NCI-H1105 (cell line): ENCODE results near the gene STK16.
"Not testable (repeated sequence)": the region's sequence is repeated elsewhere in the genome, so short reads cannot be mapped to it uniquely, and the experiment has no call there.

Experiments used
- DNase-seq: peaks from one replicate; lab custom pipeline; 2025; lab: John Stamatoyannopoulos, UW

The STK16 gene

GRCh38 chr2:219245899-219246230 is 586 bp downstream of the STK16 start:
- no peak for DNase-seq

GRCh38 chr2:219246559-219246958 is 1.3 kb downstream of the STK16 start:
- no peak for DNase-seq

- DNase-seq = no peak
Measured at GRCh38 chr2:219247678-219248642, 2.7 kb downstream of the STK16 start.

GRCh38 chr2:219248845-219249202 is 3.5 kb downstream of the STK16 start:
- no peak for DNase-seq

GRCh38 chr2:219249203-219249980 is 4.1 kb downstream of the STK16 start:
- DNase-seq = peak; percentile 23

- DNase-seq = no peak
Measured at GRCh38 chr2:219250049-219250781, 4.9 kb downstream of the STK16 start.

GRCh38 chr2:219251656-219252055 is 6.4 kb downstream of the STK16 start:
- no peak for DNase-seq

- no peak for DNase-seq
Measured at GRCh38 chr2:219252084-219252483, 6.8 kb downstream of the STK16 start.

GRCh38 chr2:219252570-219252899 is 7.3 kb downstream of the STK16 start:
- no peak for DNase-seq

GRCh38 chr2:219252900-219253752 is 7.8 kb downstream of the STK16 start, which contains the start of gene TUBA4B:
TSS of gene TUBA4B (plus strand) at chr2:219253243. CDS start at chr2:219253408, 165 bp downstream.
- DNase-seq = no peak

GRCh38 chr2:219253753-219254589 is 8.7 kb downstream of the STK16 start, which contains the start of gene TUBA4A:
TSS of gene TUBA4A (minus strand) at chr2:219253918. CDS start at chr2:219253858, 60 bp downstream.
- DNase-seq = peak; percentile 55

GRCh38 chr2:219254590-219255201 is 9.4 kb downstream of the STK16 start:
- no peak for DNase-seq

- not testable (repeated sequence) for DNase-seq
Measured at GRCh38 chr2:219258942-219259341, 13.7 kb downstream of the STK16 start.

GRCh38 chr2:219261024-219261855 is 16.0 kb downstream of the STK16 start:
- no peak for DNase-seq

- no peak for DNase-seq
Measured at GRCh38 chr2:219266232-219266631, 21.0 kb downstream of the STK16 start.

- DNase-seq = no peak
Measured at GRCh38 chr2:219266886-219267285, 21.6 kb downstream of the STK16 start.

- DNase-seq = no peak
Measured at GRCh38 chr2:219268294-219268693, 23.0 kb downstream of the STK16 start.

- DNase-seq = peak; percentile 68
Measured at GRCh38 chr2:219269362-219270054, 24.2 kb downstream of the STK16 start.

GRCh38 chr2:219270055-219270372 is 24.7 kb downstream of the STK16 start:
- no peak for DNase-seq
